Right lobe of liver (tissue), 4 donors: Measurements from ENCODE around the gene BUB1B.

Experiments used
- CTCF ChIP-seq, 4 donors: fragments of 200-600 bp in 3 of 4; fragments of 450-650 bp in 1 of 4; IDR thresholded peaks; one replicate each; pipeline versions ENCODE4 v1.5.1 to v1.8.0; 2016 to 2022; ENCODE audit warnings: antibody characterized with exemption in 4 of 4, mild to moderate bottlenecking in 2 of 4
- POLR2A ChIP-seq: fragments of 450-650 bp; IDR thresholded peaks from one replicate; pipeline ENCODE4 v1.6.1; 2017; ENCODE audit warnings: antibody characterized with exemption, mild to moderate bottlenecking
- donor health status: DM: no; HTN: no; CAD: no.
- donor health status: DM: no; HTN: no; CAD: no.
- donor health status: DM: no; HTN: yes; CAD: no.

- TF ChIP-seq CTCF (IDR thresholded peaks at IDR 0.05): no peak
- no peak for TF ChIP-seq POLR2A
Observed at GRCh38 chr15:40265875-40266274, 105.0 kb downstream of the BUB1B start.
